Thyroid gland (tissue), 4 donors: ENCODE data around the gene PHOX2A. TPM values are rescaled to one million over a fixed set of nuclear protein-coding genes. Genes with fewer than 3 reads are reported as not detected.

Experiments
- DNase-seq, 2 donors: peaks; one replicate each; pipeline ENCODE4 v3.0.0-alpha.2; 2019
- H3K27ac ChIP-seq, 3 donors: fragments of 200-600 bp; sonication (generic); 1 replicate in 2 of 3; 2 replicates in 1 of 3; pipeline ENCODE4 v1.5.1; 2016 to 2019; ENCODE audit warnings: mild to moderate bottlenecking in 1 of 3, moderate library complexity in 1 of 3
- H3K27me3 ChIP-seq: fragments of 200-600 bp; sonication (generic); one replicate; pipeline ENCODE4 v1.5.1; 2019
- H3K36me3 ChIP-seq, 2 donors: fragments of 200-600 bp; sonication (generic); one replicate each; pipeline ENCODE4 v1.5.1; 2016 to 2019
- H3K4me1 ChIP-seq, 2 donors: fragments of 200-600 bp; sonication (generic); one replicate each; pipeline ENCODE4 v1.5.1; 2017 to 2019
- H3K4me3 ChIP-seq, 3 donors: fragments of 200-600 bp; sonication (generic); replicated peaks in 1 of 3; 1 replicate in 2 of 3; 2 replicates in 1 of 3; pipeline ENCODE4 v1.5.1; 2016; ENCODE audit warnings: mild to moderate bottlenecking in 1 of 3
- H3K9me3 ChIP-seq: fragments of 200-600 bp; sonication (generic); one replicate; pipeline ENCODE4 v1.5.1; 2017
- CTCF ChIP-seq, 6 experiments: fragments of 200-600 bp in 3 of 6; fragments of 450-650 bp in 3 of 6; sonication (generic) in 3 of 6; IDR thresholded peaks; one replicate each; pipeline ENCODE4 v1.5.1; 2016 to 2019; ENCODE audit warnings: antibody characterized with exemption in 6 of 6, mild to moderate bottlenecking in 2 of 6, inconsistent platforms in 1 of 6, moderate library complexity in 1 of 6
- POLR2A ChIP-seq, 2 donors: fragments of 450-650 bp; IDR thresholded peaks; one replicate each; pipeline ENCODE4 v1.6.1; 2017; ENCODE audit warnings: antibody characterized with exemption in 2 of 2, mild to moderate bottlenecking in 2 of 2, moderate library complexity in 1 of 2
- WGBS, 2 donors: methylation state at CpG; one replicate each; pipeline ENCODE4 v1.1.5; 2017; 5-methylcytosine and 5-hydroxymethylcytosine counted together
- intact Hi-C: fragments of 100-400 bp; cut with DNase I; formaldehyde crosslinking; loops from one replicate; pipeline ENCODE4 v1.15.1; 2023
- total RNA-seq, 4 donors: library from RNA; depleted of rRNA; stranded (reverse); fragments of >200 nt; gene quantifications; one replicate each; pipeline ENCODE4 v1.2.3, GENCODE V29; 2016

Gene PHOX2A
- total RNA-seq, 4 donors from 2014 or later, result not detected

- intact Hi-C loops, result no loop called here
- TF ChIP-seq CTCF (IDR thresholded peaks at IDR 0.05) (no peak), POLR2A (IDR thresholded peaks at IDR 0.05) (no peak)
- H3K27me3 ChIP-seq, result peaks cover 15% of the 10 kb centered on the region
- WGBS, 2 donors, result 11 to 12% methylated on average over 35 to 45 of the region's 46 CpGs
- no peaks in the 10 kb centered on the region for H3K36me3 ChIP-seq
- H3K27ac ChIP-seq, result no peak overlapping the region
- no peak for DNase-seq
- peaks cover 19 to 22% of the 10 kb centered on the region in 2 donors for H3K4me1 ChIP-seq
- no peaks in the 10 kb centered on the region for H3K9me3 ChIP-seq
- no peak overlapping the region for H3K4me3 ChIP-seq
Observed at GRCh38 chr11:72244361-72245262, 636 bp upstream of the PHOX2A start.

GRCh38 chr11:72243173-72244059 is 560 bp downstream of the PHOX2A start:
- Histone ChIP-seq H3K9me3 (no peaks in the 10 kb centered on the region), H3K27me3 (peaks cover 15% of the 10 kb centered on the region), H3K4me3 (no peak overlapping the region), H3K36me3 (no peaks in the 10 kb centered on the region), H3K4me1 (peaks cover 26 to 29% of the 10 kb centered on the region in 2 donors), H3K27ac (no peak overlapping the region)
- no peak for DNase-seq
- intact Hi-C loops, result no loop called here
- WGBS, 2 donors, result 48 to 49% methylated on average over 28 to 29 of the region's 58 CpGs
- TF ChIP-seq CTCF (IDR thresholded peaks at IDR 0.05), result no peak
- no peak for TF ChIP-seq POLR2A (IDR thresholded peaks at IDR 0.05)

GRCh38 chr11:72242141-72242540 is 1.8 kb downstream of the PHOX2A start:
- Histone ChIP-seq H3K9me3 (no peaks in the 10 kb centered on the region), H3K27me3 (peaks cover 15% of the 10 kb centered on the region), H3K27ac (no peak overlapping the region), H3K4me1 (peaks cover 34 to 40% of the 10 kb centered on the region in 2 donors), H3K4me3 (no peak overlapping the region), H3K36me3 (peaks cover 7% of the 10 kb centered on the region in 2 donors)
- intact Hi-C loops, result no loop called here
- DNase-seq, result no peak
- TF ChIP-seq CTCF (IDR thresholded peaks at IDR 0.05), result no peak
- no peak for TF ChIP-seq POLR2A (IDR thresholded peaks at IDR 0.05)
- 96 to 98% methylated on average over 2 of the region's 2 CpGs for WGBS, 2 donors

GRCh38 chr11:72241291-72241781 is 2.6 kb downstream of the PHOX2A start:
- Histone ChIP-seq H3K36me3 (peaks cover 7 to 14% of the 10 kb centered on the region in 2 donors), H3K27me3 (peaks cover 15% of the 10 kb centered on the region), H3K9me3 (no peaks in the 10 kb centered on the region), H3K27ac (no peak overlapping the region), H3K4me3 (no peak overlapping the region), H3K4me1 (peaks cover 34 to 40% of the 10 kb centered on the region in 2 donors)
- 37 to 46% methylated on average over 15 to 18 of the region's 20 CpGs for WGBS, 2 donors
- DNase-seq, result no peak
- intact Hi-C loops, result no loop called here
- no peak for TF ChIP-seq POLR2A (IDR thresholded peaks at IDR 0.05)
- TF ChIP-seq CTCF (IDR thresholded peaks at IDR 0.05), result no peak
